HG03378 (cell line): ENCODE results near the gene FRK.
A peak's percentile ranks its signal among the peaks of the same experiment; 100 is the strongest.

Source experiments
- ATAC-seq: cut with Tn5 transposase; IDR thresholded peaks from one replicate; pipeline ENCODE4 v1.9.1; 2021; ENCODE audit warnings: mild to moderate bottlenecking, moderate library complexity; ENCODE audit not compliant: unreplicated experiment

FRK gene

GRCh38 chr6:116036075-116036773 is 24.5 kb downstream of the FRK start:
- no peak for ATAC-seq

DNA sequence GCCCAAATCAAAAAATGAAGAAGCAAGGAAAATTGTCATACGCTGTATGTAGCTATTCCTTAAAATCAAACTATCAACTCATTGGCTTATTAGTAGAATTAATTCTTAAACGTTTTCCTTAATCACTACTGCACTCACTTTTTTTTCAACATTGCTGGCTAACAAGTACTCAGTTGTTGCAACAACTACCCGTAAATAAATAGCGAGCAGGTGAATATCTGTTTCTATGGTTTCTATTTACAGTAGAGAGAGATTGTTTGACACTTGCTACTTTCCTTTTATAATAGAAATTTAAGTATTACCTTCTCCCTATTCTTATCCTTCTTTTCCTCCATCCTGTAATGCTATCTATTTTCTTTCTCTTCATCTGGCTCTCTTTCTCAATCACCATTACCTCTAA is 25.1 kb downstream of the FRK start:
- ATAC-seq, result no peak

- no peak for ATAC-seq
These were observed 26.4 kb downstream of the FRK start for GRCh38 chr6:116034327-116034726.

DNA sequence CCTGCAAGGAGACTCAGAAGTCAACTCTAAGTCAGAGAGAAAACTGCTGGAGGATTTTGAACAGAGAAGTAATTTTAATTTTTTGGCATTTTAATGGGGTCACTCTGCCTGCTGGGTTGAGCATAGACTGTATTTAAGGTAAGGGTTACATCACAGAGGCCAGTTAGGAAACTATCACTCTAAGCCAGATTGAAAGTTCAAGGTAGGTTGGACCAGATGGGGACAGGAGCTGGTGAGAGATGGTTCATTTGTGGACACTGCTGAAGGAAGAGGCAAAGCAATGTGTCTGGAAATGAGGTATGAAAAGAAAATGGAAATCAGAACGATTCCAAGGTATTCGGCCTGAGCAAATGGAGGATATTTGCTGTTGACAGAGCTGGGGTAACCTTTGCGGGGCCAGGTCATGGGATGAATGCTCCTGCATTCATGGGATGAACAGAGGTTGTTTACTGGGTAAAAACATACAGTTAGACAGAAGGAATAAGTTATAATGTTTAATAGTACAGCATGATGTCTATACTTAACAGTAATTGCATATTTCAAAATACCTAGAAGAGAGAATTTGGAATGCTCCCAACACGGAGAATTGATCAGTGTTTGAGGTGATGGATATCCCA is 26.9 kb downstream of the FRK start:
- ATAC-seq, result no peak

- no peak for ATAC-seq
These were observed 29.9 kb downstream of the FRK start for GRCh38 chr6:116030770-116031169.

DNA sequence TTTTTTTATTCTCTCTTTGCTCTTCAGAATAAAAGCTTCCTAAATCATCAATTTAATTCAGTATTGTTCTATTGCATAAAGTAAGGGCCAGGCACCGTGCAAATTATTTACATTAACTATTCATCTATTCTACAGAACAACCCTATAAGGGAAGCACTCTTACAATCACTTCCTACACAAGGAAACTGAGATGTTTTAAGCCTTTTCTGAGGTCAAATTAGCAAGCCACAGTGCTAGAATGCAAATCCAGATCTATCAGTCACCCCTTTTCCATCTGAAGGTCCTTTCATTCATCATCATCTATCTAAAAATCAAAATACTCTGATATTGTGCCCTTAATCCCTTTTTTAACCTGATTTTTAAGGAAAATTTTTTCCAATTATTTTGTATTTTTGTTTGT is 31.2 kb downstream of the FRK start:
- ATAC-seq, result peak; percentile 74

GRCh38 chr6:116028233-116028632 is 32.5 kb downstream of the FRK start:
- ATAC-seq, result no peak

DNA sequence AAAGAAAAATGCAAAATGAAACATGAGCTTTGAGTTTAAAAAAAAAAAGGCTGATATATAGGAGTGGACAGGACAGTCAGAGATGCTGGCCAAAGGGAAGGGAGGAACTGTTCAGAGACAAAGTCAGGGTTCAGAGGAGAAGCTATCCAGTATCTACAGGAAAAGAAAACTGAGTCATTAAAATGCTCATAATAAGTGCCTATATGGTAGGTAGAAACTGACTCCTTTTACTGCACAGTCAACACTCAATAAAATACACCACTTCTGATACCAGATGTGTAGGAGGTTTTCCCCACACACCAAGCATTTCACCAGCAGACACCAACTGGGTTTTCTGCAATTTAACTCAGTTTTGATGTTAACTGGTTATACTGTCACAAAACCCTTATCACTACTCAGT is 32.9 kb downstream of the FRK start:
- ATAC-seq, result peak; percentile 68

GRCh38 chr6:116025405-116025804 is 35.3 kb downstream of the FRK start:
- ATAC-seq, result no peak

DNA sequence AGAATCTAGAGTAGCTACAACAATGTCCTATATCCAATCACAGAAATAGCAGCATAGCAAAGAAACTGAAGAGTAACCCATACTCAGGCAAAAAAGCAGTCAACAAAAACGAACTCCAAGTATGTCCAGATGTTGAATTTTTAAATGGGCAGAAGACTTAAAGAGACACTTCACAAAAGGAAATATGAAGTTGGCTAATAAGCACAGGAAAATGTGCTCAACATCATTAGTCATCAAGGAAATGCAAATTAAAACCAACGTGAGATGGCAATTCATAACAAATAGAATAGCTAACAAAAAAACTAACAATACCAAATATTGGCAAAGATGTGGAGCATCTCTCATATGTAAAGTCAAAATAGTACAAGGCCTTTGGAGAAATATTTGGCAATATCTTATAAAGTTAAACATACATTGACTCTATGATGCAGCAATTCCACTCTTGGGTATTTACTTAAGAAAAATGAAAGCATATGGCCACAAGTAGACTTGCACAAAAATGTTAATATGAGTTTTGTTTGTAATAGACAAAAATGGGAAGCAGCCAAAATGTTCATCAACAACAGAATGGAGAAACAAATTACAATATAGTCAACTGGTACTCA is 37.7 kb downstream of the FRK start:
- ATAC-seq, result no peak

DNA sequence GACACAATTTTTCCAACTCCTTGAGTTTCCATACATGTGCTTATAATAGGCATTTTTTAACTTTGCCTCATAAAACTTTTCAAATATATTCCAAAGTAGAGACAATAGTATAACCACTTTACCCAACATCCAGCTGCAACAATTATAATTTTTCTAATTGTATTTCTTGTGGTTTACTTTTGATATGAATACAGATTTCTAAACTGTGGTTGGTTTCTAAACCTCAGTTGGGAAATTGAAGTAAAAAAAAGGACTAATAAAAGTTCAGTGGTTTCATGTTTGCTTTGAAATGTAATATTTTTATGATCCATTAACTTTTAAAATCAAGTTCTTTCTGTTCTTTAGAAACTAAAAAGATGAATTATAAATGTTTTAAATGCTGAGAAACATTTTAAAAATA is 40.0 kb downstream of the FRK start:
- no peak for ATAC-seq

DNA sequence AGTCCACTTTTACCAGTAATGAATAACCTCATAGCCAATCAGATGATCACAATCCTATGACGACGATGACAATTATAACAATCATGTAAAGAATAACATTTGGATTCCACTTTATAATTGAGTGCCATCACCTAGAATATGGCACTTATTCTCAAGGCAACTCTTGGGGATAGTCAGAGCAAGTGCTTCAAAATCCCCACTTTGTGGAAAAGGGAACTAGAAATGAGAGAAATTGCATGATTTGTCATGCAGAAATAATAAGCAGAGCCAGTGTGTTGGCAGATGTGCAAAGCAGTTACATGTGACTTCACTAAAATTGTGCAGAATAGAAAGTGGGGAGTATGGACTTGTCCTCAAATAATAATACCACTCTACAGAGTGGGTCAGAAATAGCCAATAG is 41.3 kb downstream of the FRK start:
- ATAC-seq, result peak; percentile 86

- no peak for ATAC-seq
These were observed 41.7 kb downstream of the FRK start for GRCh38 chr6:116018976-116019375.

- no peak for ATAC-seq
These were observed 43.0 kb downstream of the FRK start for GRCh38 chr6:116017546-116018295.

DNA sequence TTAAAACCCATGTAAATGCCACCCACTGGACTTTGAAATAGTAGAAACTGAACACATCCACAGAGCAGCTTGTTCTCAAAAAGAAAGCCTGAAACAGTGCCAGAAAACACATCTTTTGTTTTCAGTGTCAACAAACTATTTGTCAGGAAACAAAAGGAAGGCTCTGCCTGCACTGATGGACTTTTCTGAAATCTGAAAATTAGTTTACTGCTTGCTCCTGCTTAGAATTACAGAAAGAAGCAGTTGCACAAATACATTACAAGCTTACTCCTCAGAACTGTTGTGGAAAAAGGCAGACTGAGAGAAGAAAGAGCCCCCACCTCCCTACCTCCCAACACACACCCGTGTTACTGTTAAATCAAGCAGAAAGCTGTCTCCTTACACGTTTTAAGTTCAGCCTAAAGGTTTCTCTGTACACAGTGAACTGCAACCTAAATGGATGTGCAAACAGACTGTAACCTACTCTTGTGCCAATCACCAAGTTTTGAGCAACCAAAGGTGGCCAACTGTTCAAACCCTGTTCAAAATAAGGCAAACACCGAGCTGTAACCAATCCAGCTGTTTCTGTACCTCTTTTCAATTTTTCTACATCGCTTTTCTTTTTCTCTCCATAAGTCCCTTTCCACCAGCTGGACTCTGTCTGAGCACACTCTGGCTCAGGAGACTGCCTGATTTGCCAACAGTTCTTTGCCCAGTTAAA is 43.7 kb downstream of the FRK start:
- no peak for ATAC-seq

GRCh38 chr6:116015983-116016382 is 44.7 kb downstream of the FRK start:
- no peak for ATAC-seq

GRCh38 chr6:116015561-116015960 is 45.1 kb downstream of the FRK start:
- ATAC-seq, result no peak

DNA sequence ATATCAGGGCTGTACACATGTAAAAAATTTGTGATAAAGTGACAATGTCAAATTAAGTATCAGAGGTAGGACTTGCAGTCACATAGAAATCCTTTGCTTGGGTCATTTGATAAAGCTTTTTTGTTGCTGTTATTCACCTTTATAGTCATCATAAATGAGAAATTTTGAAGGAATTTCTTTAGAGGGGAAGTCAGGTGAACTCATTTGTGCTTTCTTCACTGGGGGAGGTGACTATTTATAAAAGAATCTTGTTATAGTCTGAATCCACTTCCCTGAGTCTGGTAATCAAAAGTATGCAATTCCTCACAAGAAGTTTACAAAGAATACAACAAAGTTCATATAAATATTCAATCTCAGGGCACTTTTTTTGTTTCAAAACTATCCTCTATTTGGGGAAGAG is 47.7 kb downstream of the FRK start:
- no peak for ATAC-seq

- no peak for ATAC-seq
These were observed 48.2 kb downstream of the FRK start for GRCh38 chr6:116012471-116012949.

DNA sequence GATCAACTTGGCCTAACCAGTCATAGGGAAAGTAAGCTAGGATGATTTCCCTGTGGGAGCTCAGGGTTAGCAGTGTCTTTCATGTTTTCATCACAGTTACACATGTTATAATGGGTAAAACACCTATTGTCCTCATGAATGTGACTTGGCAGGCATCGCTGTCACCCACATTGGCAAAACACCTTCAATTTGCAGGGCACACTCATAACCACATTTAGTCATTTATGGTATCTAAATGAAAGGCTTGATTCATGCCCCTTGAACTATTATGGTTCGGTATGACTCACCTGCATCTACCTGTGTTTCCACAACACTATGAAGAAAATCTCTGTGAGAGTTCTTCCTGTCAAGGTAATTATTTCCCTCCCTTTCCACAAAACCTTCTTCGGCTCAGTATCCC is 49.2 kb downstream of the FRK start:
- ATAC-seq, result peak; percentile 70

DNA sequence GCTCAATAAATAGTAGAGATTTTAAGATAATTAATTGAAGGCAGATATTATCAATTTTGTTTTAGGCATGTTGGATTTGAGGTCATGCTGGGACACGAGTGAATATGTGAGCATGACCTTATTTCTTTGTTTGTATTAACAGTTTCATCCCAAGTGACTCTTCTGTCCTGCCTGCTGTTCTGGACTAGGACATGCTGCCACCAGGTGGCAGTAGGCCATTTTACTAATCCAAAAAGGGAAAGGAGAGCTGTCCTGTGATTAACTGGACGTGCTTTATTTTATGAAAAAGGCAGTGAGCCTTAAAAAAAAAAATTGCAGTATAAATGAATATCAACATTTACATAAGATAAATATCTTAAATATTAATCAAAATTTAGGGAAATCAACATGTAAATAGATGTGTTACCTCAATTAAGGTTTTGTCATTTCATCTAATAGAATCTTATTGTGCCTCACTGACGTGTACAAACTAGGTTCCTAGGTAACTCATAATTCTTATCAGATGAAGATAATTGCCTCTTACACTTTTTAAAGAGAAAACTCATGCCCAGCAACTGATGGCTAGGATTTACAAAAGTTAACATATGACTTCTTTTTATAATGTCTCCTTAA is 49.8 kb downstream of the FRK start:
- peak; percentile 37 for ATAC-seq
